BE2C (cell line): Measurements from ENCODE around the gene CDC14B.
A peak's percentile ranks its signal among the peaks of the same experiment; 100 is the strongest.

ENCODE experiments used
- DNase-seq: peaks from one replicate; pipeline ENCODE4 v3.0.0-alpha.2; 2020
- H3K27me3 ChIP-seq: fragments of 250-450 bp; sonication (Bioruptor Pico); 2 replicates; pipeline ENCODE4 v1.5.1; 2020; ENCODE audit warnings: mild to moderate bottlenecking
- H3K36me3 ChIP-seq: fragments of 250-450 bp; sonication (Bioruptor Pico); 2 replicates; pipeline ENCODE4 v1.5.1; 2020; ENCODE audit warnings: mild to moderate bottlenecking
- H3K4me1 ChIP-seq: fragments of 250-450 bp; sonication (Bioruptor Pico); 2 replicates; pipeline ENCODE4 v1.5.1; 2020
- H3K4me3 ChIP-seq: 2 replicates; pipeline ENCODE4 v1.5.1; 2011; ENCODE audit warnings: low read depth, low read length
- H3K9me3 ChIP-seq: fragments of 250-450 bp; sonication (Bioruptor Pico); 2 replicates; pipeline ENCODE4 v1.5.1; 2020
- TF ChIP-seq, protein P1 (sequence below): IDR thresholded peaks from 2 replicates; pipeline ENCODE4 v1.5.1; 2012; ENCODE audit warnings: mild to moderate bottlenecking, low read depth, low read length

CDC14B gene

DNA sequence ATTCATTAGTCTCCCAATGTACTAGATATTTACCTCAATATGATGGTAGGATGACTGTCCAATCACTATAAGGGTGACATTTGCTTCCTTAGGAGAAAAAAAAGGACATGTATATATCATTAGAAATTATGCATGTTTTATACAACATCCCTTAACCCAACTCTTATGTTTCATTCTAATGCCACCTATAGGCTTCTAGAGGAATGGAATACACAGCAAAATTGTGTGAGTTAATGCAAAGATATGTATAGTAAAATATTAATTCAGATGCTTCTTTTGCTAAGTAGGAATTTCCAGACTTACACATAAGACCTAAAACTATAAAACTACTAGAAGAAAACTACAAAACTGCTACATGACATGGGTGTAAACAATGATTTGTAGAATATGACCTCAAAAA lies 32.0 kb upstream of the CDC14B start:
- no peak overlapping the region for H3K4me3 ChIP-seq
- no peaks in the 10 kb centered on the region for H3K4me1 ChIP-seq
- TF ChIP-seq, protein P1, sequence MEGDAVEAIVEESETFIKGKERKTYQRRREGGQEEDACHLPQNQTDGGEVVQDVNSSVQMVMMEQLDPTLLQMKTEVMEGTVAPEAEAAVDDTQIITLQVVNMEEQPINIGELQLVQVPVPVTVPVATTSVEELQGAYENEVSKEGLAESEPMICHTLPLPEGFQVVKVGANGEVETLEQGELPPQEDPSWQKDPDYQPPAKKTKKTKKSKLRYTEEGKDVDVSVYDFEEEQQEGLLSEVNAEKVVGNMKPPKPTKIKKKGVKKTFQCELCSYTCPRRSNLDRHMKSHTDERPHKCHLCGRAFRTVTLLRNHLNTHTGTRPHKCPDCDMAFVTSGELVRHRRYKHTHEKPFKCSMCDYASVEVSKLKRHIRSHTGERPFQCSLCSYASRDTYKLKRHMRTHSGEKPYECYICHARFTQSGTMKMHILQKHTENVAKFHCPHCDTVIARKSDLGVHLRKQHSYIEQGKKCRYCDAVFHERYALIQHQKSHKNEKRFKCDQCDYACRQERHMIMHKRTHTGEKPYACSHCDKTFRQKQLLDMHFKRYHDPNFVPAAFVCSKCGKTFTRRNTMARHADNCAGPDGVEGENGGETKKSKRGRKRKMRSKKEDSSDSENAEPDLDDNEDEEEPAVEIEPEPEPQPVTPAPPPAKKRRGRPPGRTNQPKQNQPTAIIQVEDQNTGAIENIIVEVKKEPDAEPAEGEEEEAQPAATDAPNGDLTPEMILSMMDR = peak; percentile 50
- no peaks in the 10 kb centered on the region for H3K9me3 ChIP-seq
- no peaks in the 10 kb centered on the region for H3K36me3 ChIP-seq
- H3K27me3 ChIP-seq = no peaks in the 10 kb centered on the region
- DNase-seq = no peak

DNA sequence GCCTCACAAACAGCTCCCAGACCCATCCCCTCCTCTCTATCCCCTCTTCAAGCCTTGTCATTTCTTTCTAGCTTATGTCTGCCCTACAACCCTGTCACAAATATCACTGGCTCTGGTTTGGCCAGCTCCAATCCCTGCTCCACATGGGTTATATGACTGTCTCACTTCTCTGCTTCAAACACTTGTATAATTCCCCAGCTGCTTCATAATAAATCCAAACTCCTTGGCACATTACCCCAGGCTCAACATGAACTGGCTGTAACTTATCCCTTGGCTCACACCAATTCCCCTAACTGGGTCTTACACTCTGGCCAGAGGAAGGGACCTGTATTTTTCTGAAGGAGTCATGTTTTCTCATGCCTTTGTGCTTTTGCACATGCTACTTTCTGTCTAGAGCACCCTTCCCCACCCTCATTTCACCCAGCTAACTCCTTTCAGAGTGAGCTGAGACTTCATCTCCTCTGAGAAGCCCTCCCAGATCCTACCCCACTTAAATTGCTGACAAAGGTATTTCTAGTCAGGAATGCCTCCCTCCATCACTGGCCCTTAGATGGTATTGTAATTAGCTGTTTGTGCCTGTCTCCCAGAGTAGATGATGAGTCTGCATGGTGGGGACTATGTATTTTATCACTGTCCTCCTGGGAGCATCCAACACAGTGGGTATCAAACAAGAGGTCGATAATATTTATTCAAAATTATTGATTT lies 30.1 kb upstream of the CDC14B start:
- TF ChIP-seq, protein P1 = no peak
- no peak for DNase-seq
- no peak overlapping the region for H3K4me3 ChIP-seq
- H3K4me1 ChIP-seq = no peaks in the 10 kb centered on the region
- H3K27me3 ChIP-seq = no peaks in the 10 kb centered on the region
- H3K36me3 ChIP-seq = peaks cover 2% of the 10 kb centered on the region; the same call in 1 of the 2 replicates
- no peaks in the 10 kb centered on the region for H3K9me3 ChIP-seq

DNA sequence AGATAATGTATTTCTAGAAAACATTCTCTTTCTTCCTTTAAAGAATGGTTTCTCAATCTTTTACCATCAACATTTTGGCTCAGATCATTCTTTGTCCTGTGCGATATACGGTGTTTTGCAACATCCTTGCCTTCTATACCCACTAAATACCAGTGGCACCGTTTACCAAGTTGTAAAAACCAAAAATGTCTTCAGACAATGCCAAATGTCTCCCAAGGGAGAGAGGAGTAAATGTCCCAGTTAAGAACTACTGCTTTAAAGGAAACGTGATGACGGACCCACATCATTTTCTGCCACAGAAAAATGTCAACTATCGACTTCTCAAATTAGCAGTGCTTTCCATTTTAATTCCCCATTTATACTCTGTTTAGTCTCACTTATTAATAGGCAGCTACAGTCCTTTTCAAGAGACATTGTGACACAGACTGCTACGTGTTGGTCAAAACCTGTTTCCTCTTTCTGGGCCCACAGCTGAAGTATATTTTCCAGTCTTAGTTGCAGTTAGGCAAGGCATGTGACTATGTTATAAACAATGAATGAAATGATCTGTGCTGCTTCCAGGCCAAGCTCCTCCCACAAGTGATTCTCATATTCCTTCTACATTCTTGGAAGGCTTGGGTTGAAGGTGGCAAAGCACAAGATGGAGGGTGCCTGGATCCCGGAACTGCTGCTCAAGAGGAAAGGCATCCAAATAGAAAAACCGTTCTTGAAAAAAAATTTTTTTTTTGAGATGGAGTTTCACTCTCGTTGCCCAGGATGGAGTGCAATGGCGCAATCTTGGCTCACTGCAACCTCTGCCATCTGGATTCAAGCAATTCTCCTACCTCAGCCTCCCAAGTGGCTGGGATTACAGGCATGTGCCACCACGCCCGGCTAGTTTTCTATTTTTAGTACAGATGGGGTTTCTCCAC lies 26.7 kb upstream of the CDC14B start:
- TF ChIP-seq, protein P1 = no peak
- DNase-seq = no peak
- peaks cover 2% of the 10 kb centered on the region; the same call in 1 of the 2 replicates for H3K36me3 ChIP-seq

DNA sequence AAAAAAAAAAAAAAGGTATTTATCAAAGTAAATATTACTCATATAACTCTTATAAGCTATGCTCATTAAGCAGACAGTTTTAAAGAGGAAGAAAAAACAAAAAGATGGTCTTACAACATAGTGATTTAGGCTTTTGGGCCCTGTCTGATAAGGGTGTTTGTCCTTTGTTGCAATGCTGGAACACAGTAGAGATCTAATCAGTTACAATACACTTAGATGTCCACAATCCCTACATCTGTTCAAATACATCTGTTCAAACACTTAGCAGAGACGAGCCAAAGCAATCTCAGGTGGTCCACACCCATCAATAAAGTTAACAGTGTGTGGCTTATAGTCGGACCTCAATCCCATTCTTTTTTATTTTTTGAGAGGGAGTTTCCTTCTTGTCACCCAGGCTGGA lies 24.5 kb upstream of the CDC14B start:
- no peak for DNase-seq
- Histone ChIP-seq H3K27me3 (no peaks in the 10 kb centered on the region), H3K4me1 (no peaks in the 10 kb centered on the region; the same call in 1 of the 2 replicates), H3K4me3 (no peak overlapping the region), H3K9me3 (no peaks in the 10 kb centered on the region), H3K36me3 (peaks cover 2% of the 10 kb centered on the region; the same call in 1 of the 2 replicates)
- TF ChIP-seq, protein P1 = no peak

More for the DNA sequence above, 26.7 kb upstream of the CDC14B start:
- Histone ChIP-seq H3K9me3 (no peaks in the 10 kb centered on the region), H3K4me3 (no peak overlapping the region), H3K27me3 (no peaks in the 10 kb centered on the region), H3K4me1 (no peaks in the 10 kb centered on the region; the same call in 1 of the 2 replicates)

DNA sequence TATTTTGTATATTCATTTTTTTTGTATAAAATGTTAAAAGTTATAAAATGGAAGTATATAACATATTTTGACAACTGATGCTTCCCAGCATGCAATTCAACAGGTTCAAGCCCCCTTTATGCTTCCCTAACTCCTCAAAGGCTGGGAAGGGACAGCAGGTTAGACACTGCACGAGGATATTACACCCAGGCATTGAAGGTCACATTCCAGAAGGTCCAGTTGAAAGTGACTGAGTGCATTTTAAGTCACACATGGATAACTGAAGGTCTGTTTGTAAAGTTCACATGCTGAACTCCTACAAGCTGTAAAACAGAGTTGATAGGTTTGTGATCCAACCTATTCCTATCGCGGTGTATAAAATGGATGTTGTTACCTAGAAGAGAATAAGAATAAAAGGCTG lies 21.9 kb upstream of the CDC14B start:
- TF ChIP-seq, protein P1 = no peak
- peaks cover 2% of the 10 kb centered on the region; the same call in 1 of the 2 replicates for H3K36me3 ChIP-seq

More for the DNA sequence above, 21.9 kb upstream of the CDC14B start:
- Histone ChIP-seq H3K27me3 (no peaks in the 10 kb centered on the region), H3K4me3 (no peak overlapping the region), H3K9me3 (no peaks in the 10 kb centered on the region), H3K4me1 (no peaks in the 10 kb centered on the region; the same call in 1 of the 2 replicates)
- DNase-seq = no peak
